ENCODE data around the gene ZNF414.

ZNF414 gene

GRCh38 chr19:8513036-8513686 is 806 bp downstream of the ZNF414 start:
- no peaks in the 10 kb centered on the region for H3K27me3 ChIP-seq

GRCh38 chr19:8512115-8512967 is 1.6 kb downstream of the ZNF414 start:
- DNase-seq, result peak; percentile 51
- H3K36me3 ChIP-seq, result peaks cover 8% of the 10 kb centered on the region; the same call in 1 of the 2 replicates
- H3K27me3 ChIP-seq, result no peaks in the 10 kb centered on the region
- H3K4me1 ChIP-seq, result no peaks in the 10 kb centered on the region; the same call in 1 of the 2 replicates
- H3K9me3 ChIP-seq, result no peaks in the 10 kb centered on the region
- no peak overlapping the region for H3K4me3 ChIP-seq (ENCODE audit: low read depth, low read length)
- TF ChIP-seq CTCF (IDR thresholded peaks at IDR 0.05; ENCODE audit: low read depth, low read length), result no peak

More at GRCh38 chr19:8513036-8513686, 806 bp downstream of the ZNF414 start:
- peaks cover 8% of the 10 kb centered on the region; the same call in 1 of the 2 replicates for H3K36me3 ChIP-seq
- H3K9me3 ChIP-seq, result no peaks in the 10 kb centered on the region
- TF ChIP-seq CTCF (IDR thresholded peaks at IDR 0.05; ENCODE audit: low read depth, low read length), result no peak
- peak overlapping the region; percentile 66 for H3K4me3 ChIP-seq (ENCODE audit: low read depth, low read length)
- H3K4me1 ChIP-seq, result no peaks in the 10 kb centered on the region; the same call in 1 of the 2 replicates
- no peak for DNase-seq

- Histone ChIP-seq H3K4me3 (ENCODE audit: low read depth, low read length) (no peak overlapping the region), H3K9me3 (no peaks in the 10 kb centered on the region), H3K36me3 (peaks cover 8% of the 10 kb centered on the region; the same call in 1 of the 2 replicates), H3K4me1 (no peaks in the 10 kb centered on the region; the same call in 1 of the 2 replicates), H3K27me3 (no peaks in the 10 kb centered on the region)
- TF ChIP-seq CTCF (IDR thresholded peaks at IDR 0.05; ENCODE audit: low read depth, low read length), result no peak
- DNase-seq, result no peak
These were observed 2.3 kb downstream of the ZNF414 start for GRCh38 chr19:8511573-8512101.

- Histone ChIP-seq H3K36me3 (peaks cover 8% of the 10 kb centered on the region; the same call in 1 of the 2 replicates), H3K9me3 (no peaks in the 10 kb centered on the region), H3K4me3 (ENCODE audit: low read depth, low read length) (no peak overlapping the region), H3K27me3 (no peaks in the 10 kb centered on the region), H3K4me1 (no peaks in the 10 kb centered on the region; the same call in 1 of the 2 replicates)
- no peak for TF ChIP-seq CTCF (IDR thresholded peaks at IDR 0.05; ENCODE audit: low read depth, low read length)
- no peak for DNase-seq
These were observed 3.3 kb downstream of the ZNF414 start for GRCh38 chr19:8510589-8511115.

GRCh38 chr19:8506402-8506957 is 7.5 kb downstream of the ZNF414 start:
- DNase-seq, result peak; percentile 72
- Histone ChIP-seq H3K36me3 (peaks cover 4% of the 10 kb centered on the region; the same call in 1 of the 2 replicates), H3K27me3 (no peaks in the 10 kb centered on the region), H3K9me3 (no peaks in the 10 kb centered on the region), H3K4me3 (ENCODE audit: low read depth, low read length) (peak overlapping the region; percentile 74), H3K4me1 (no peaks in the 10 kb centered on the region)
- TF ChIP-seq CTCF (IDR thresholded peaks at IDR 0.05; ENCODE audit: low read depth, low read length), result no peak

Data from BE2C (cell line).